ENCODE measurements around the gene BICC1.

Gene BICC1

GRCh38 chr10:58588673-58589265 lies 76.1 kb downstream of the BICC1 start:
- no peak for TF ChIP-seq POLR2AphosphoS5 (IDR thresholded peaks at IDR 0.05; ENCODE audit: low read depth, low read length)
- no peak for TF ChIP-seq REST (IDR thresholded peaks at IDR 0.05; ENCODE audit: insufficient read depth in 1 of 2, low read depth in 2 of 2, low read length in 2 of 2)
- no peak for TF ChIP-seq SIN3A (IDR thresholded peaks at IDR 0.05; ENCODE audit: borderline replicate concordance, insufficient read depth, low read length)
- TF ChIP-seq FOXP2 (optimal IDR thresholded peaks at IDR 0.05; ENCODE audit: borderline replicate concordance, extremely low read depth, extremely low read length, insufficient read depth) = no peak
- TF ChIP-seq TAF1 (IDR thresholded peaks at IDR 0.05; ENCODE audit: borderline replicate concordance, insufficient read depth, low read length) = no peak

- TF ChIP-seq POLR2AphosphoS5 (IDR thresholded peaks at IDR 0.05; ENCODE audit: low read depth, low read length) = no peak
- peak; percentile 47 for TF ChIP-seq FOXP2 (optimal IDR thresholded peaks at IDR 0.05; ENCODE audit: borderline replicate concordance, extremely low read depth, extremely low read length, insufficient read depth)
- no peak for TF ChIP-seq SIN3A (IDR thresholded peaks at IDR 0.05; ENCODE audit: borderline replicate concordance, insufficient read depth, low read length)
Measured at GRCh38 chr10:58590152-58590840, 77.6 kb downstream of the BICC1 start.

- TF ChIP-seq FOXP2 (optimal IDR thresholded peaks at IDR 0.05; ENCODE audit: borderline replicate concordance, extremely low read depth, extremely low read length, insufficient read depth) (no peak), TAF1 (IDR thresholded peaks at IDR 0.05; ENCODE audit: borderline replicate concordance, insufficient read depth, low read length) (no peak), REST (IDR thresholded peaks at IDR 0.05; ENCODE audit: insufficient read depth in 1 of 2, low read depth in 2 of 2, low read length in 2 of 2) (no peak), POLR2AphosphoS5 (IDR thresholded peaks at IDR 0.05; ENCODE audit: low read depth, low read length) (no peak)
Measured at GRCh38 chr10:58590924-58591323, 78.3 kb downstream of the BICC1 start.

- TF ChIP-seq REST (IDR thresholded peaks at IDR 0.05; ENCODE audit: insufficient read depth in 1 of 2, low read depth in 2 of 2, low read length in 2 of 2) (no peak), TAF1 (IDR thresholded peaks at IDR 0.05; ENCODE audit: borderline replicate concordance, insufficient read depth, low read length) (no peak), FOXP2 (optimal IDR thresholded peaks at IDR 0.05; ENCODE audit: borderline replicate concordance, extremely low read depth, extremely low read length, insufficient read depth) (no peak), SIN3A (IDR thresholded peaks at IDR 0.05; ENCODE audit: borderline replicate concordance, insufficient read depth, low read length) (no peak), POLR2AphosphoS5 (IDR thresholded peaks at IDR 0.05; ENCODE audit: low read depth, low read length) (no peak)
Measured at GRCh38 chr10:58593008-58593407, 80.3 kb downstream of the BICC1 start.

GRCh38 chr10:58599927-58600553 lies 87.4 kb downstream of the BICC1 start:
- TF ChIP-seq POLR2AphosphoS5 (IDR thresholded peaks at IDR 0.05; ENCODE audit: low read depth, low read length) (no peak), SIN3A (IDR thresholded peaks at IDR 0.05; ENCODE audit: borderline replicate concordance, insufficient read depth, low read length) (no peak), REST (IDR thresholded peaks at IDR 0.05; ENCODE audit: insufficient read depth in 1 of 2, low read depth in 2 of 2, low read length in 2 of 2) (no peak), TAF1 (IDR thresholded peaks at IDR 0.05; ENCODE audit: borderline replicate concordance, insufficient read depth, low read length) (no peak), FOXP2 (optimal IDR thresholded peaks at IDR 0.05; ENCODE audit: borderline replicate concordance, extremely low read depth, extremely low read length, insufficient read depth) (no peak)
